ENCODE measurements around the gene LPCAT1. TPM values are rescaled to one million over a fixed set of nuclear protein-coding genes. Genes with fewer than 3 reads are reported as not detected.
A peak's percentile ranks its signal among the peaks of the same experiment; 100 is the strongest.

The LPCAT1 gene
- total RNA-seq, 6 experiments from 2014 or later = 37.5 to 53.5 (median 44.1) TPM

GRCh38 chr5:1537603-1538154 is 13.9 kb upstream of the LPCAT1 start:
- Mint-ChIP-seq H3K27me3 (ENCODE audit: insufficient read depth) (peaks cover 13% of the 10 kb centered on the region), H3K27ac (no peak overlapping the region)

GRCh38 chr5:1536871-1537602 is 13.3 kb upstream of the LPCAT1 start:
- no peak for TF ChIP-seq CTCF (IDR thresholded peaks at IDR 0.05)
- no peak overlapping the region for H3K27ac Mint-ChIP-seq
- H3K9me3 Mint-ChIP-seq = no peaks in the 10 kb centered on the region
- peak overlapping the region; percentile 81 for H3K4me3 Mint-ChIP-seq
- H3K27me3 Mint-ChIP-seq (ENCODE audit: insufficient read depth) = peaks cover 17% of the 10 kb centered on the region
- no peaks in the 10 kb centered on the region for H3K36me3 Mint-ChIP-seq (ENCODE audit: low read depth)
- peaks cover 22% of the 10 kb centered on the region for H3K4me1 Mint-ChIP-seq (ENCODE audit: low read depth)
- no peak for DNase-seq

More at GRCh38 chr5:1537603-1538154, 13.9 kb upstream of the LPCAT1 start:
- H3K9me3 Mint-ChIP-seq = no peaks in the 10 kb centered on the region
- DNase-seq = no peak
- TF ChIP-seq CTCF (IDR thresholded peaks at IDR 0.05) = no peak
- H3K4me3 Mint-ChIP-seq = peak overlapping the region; percentile 81; the same call in 1 of the 2 replicates
- peaks cover 26% of the 10 kb centered on the region for H3K4me1 Mint-ChIP-seq (ENCODE audit: low read depth)
- no peaks in the 10 kb centered on the region for H3K36me3 Mint-ChIP-seq (ENCODE audit: low read depth)

GRCh38 chr5:1536322-1536845 is 12.6 kb upstream of the LPCAT1 start:
- Mint-ChIP-seq H3K4me3 (peak overlapping the region; percentile 81), H3K4me1 (ENCODE audit: low read depth) (peaks cover 19% of the 10 kb centered on the region), H3K27ac (no peak overlapping the region), H3K27me3 (ENCODE audit: insufficient read depth) (peaks cover 18% of the 10 kb centered on the region), H3K36me3 (ENCODE audit: low read depth) (no peaks in the 10 kb centered on the region), H3K9me3 (no peaks in the 10 kb centered on the region)
- peak; percentile 19 for DNase-seq
- no peak for TF ChIP-seq CTCF (IDR thresholded peaks at IDR 0.05)

- Mint-ChIP-seq H3K9me3 (no peaks in the 10 kb centered on the region), H3K4me3 (no peak overlapping the region), H3K4me1 (ENCODE audit: low read depth) (peaks cover 19% of the 10 kb centered on the region), H3K27ac (no peak overlapping the region), H3K27me3 (ENCODE audit: insufficient read depth) (peaks cover 24% of the 10 kb centered on the region), H3K36me3 (ENCODE audit: low read depth) (no peaks in the 10 kb centered on the region)
- TF ChIP-seq CTCF (IDR thresholded peaks at IDR 0.05) = no peak
- no peak for DNase-seq
Measured at GRCh38 chr5:1535646-1536045, 11.9 kb upstream of the LPCAT1 start.

- Mint-ChIP-seq H3K27ac (no peak overlapping the region), H3K27me3 (ENCODE audit: insufficient read depth) (peaks cover 35% of the 10 kb centered on the region), H3K4me1 (ENCODE audit: low read depth) (peaks cover 16% of the 10 kb centered on the region), H3K36me3 (ENCODE audit: low read depth) (0 out of 2 replicates have a peak, but pooled peaks cover 5% of the 10 kb centered on the region), H3K9me3 (no peaks in the 10 kb centered on the region), H3K4me3 (no peak overlapping the region)
- TF ChIP-seq CTCF (IDR thresholded peaks at IDR 0.05) = no peak
- no peak for DNase-seq
Measured at GRCh38 chr5:1532384-1532783, 8.6 kb upstream of the LPCAT1 start.
